Activated B cell treated with CpG ODN at 0.5 μM for 24 hours (primary cell): ENCODE measurements around the gene EPB41L4A. TPM values are rescaled to one million over a fixed set of nuclear protein-coding genes. Genes with fewer than 3 reads are reported as not detected.
A peak's percentile ranks its signal among the peaks of the same experiment; 100 is the strongest.

Experiments
- ATAC-seq: fragments of 200-7000 bp; cut with Tn5 transposase; one replicate; pipeline ENCODE4 v1.10.0; 2021; ENCODE audit warnings: low read depth, mild to moderate bottlenecking, moderate library complexity
- CTCF ChIA-PET: fragments of 350-600 bp; sonication (Branson Sonifier 250); formaldehyde crosslinking; loops from one replicate; lab custom pipeline; 2021; ENCODE audit warnings: antibody characterized with exemption; lab: Charles Lee
- POLR2A ChIA-PET: fragments of 350-600 bp; sonication (Branson Sonifier 250); formaldehyde crosslinking; loops from one replicate; lab custom pipeline; 2021; ENCODE audit warnings: antibody characterized with exemption; lab: Charles Lee
- DNase-seq: peaks from one replicate; pipeline ENCODE4 v3.0.0; 2022
- H3K27ac Mint-ChIP-seq: one replicate; pipeline ENCODE4 v1.8.0; 2020; ENCODE audit warnings: mixed read lengths
- H3K27me3 Mint-ChIP-seq: one replicate; pipeline ENCODE4 v1.8.0; 2021; ENCODE audit warnings: mixed read lengths
- H3K36me3 Mint-ChIP-seq: one replicate; pipeline ENCODE4 v1.8.0; 2021; ENCODE audit warnings: low read depth, mixed read lengths
- H3K4me1 Mint-ChIP-seq: one replicate; pipeline ENCODE4 v1.8.0; 2021; ENCODE audit warnings: mixed read lengths
- H3K4me3 Mint-ChIP-seq: one replicate; pipeline ENCODE4 v1.8.0; 2020; ENCODE audit warnings: mild to moderate bottlenecking, mixed read lengths
- H3K9me3 Mint-ChIP-seq: one replicate; pipeline ENCODE4 v1.8.0; 2020; ENCODE audit warnings: mixed read lengths
- CTCF ChIP-seq: fragments of 200-600 bp; IDR thresholded peaks from one replicate; pipeline ENCODE4 v1.8.0; 2022; ENCODE audit warnings: antibody characterized with exemption, mild to moderate bottlenecking
- intact Hi-C: fragments of 100-400 bp; cut with micrococcal nuclease; formaldehyde crosslinking; loops from one replicate; pipeline ENCODE4 v1.15.1; 2024
- total RNA-seq: library from RNA; stranded (reverse); gene quantifications from 2 replicates; pipeline ENCODE4 v1.2.3, GENCODE V29; 2022

EPB41L4A gene
- total RNA-seq, 1 donor from 2014 or later = 7.1 TPM

- no peaks in the 10 kb centered on the region for H3K9me3 Mint-ChIP-seq
- peak; percentile 89 for TF ChIP-seq CTCF
- H3K4me1 Mint-ChIP-seq = peaks cover 25% of the 10 kb centered on the region
- H3K27ac Mint-ChIP-seq = peak overlapping the region; percentile 82
- ChIA-PET POLR2A (interaction anchor here (0.7 to 2.2 kb wide), 13 partner anchors 15 to 1422 kb away, joined by 3 to 16 read pairs (median 4); partner anchors contain the start of genes DCP2, NREP, SLC25A46 and STARD4), CTCF (interaction anchor here (0.8 to 7.2 kb wide), 8 partner anchors 13 to 647 kb away, joined by 3 to 34 read pairs (median 5); partner anchors contain the start of gene EPB41L4A)
- peak overlapping the region; percentile 97 for H3K4me3 Mint-ChIP-seq
- peaks cover 40% of the 10 kb centered on the region for H3K36me3 Mint-ChIP-seq
- peak; percentile 99 for ATAC-seq
- peak; percentile 93 for DNase-seq
- H3K27me3 Mint-ChIP-seq = no peaks in the 10 kb centered on the region
- intact Hi-C loops = loop anchor here (1.0 to 5.0 kb wide), 12 partner anchors 259 to 1422 kb away; partner anchors contain the start of genes DCP2, NREP, REEP5 and SLC25A46
These were observed 258.3 kb downstream of the EPB41L4A start for GRCh38 chr5:112160652-112161391.

- Mint-ChIP-seq H3K4me3 (no peak overlapping the region), H3K27ac (no peak overlapping the region), H3K27me3 (peaks cover 4% of the 10 kb centered on the region), H3K4me1 (peaks cover 25% of the 10 kb centered on the region), H3K36me3 (peaks cover 29% of the 10 kb centered on the region), H3K9me3 (no peaks in the 10 kb centered on the region)
- ChIA-PET POLR2A (no interaction called here), CTCF (no interaction called here)
- no peak for TF ChIP-seq CTCF
- intact Hi-C loops = loop anchor here (5.0 kb wide), 1 partner anchor 1363 kb away; no protein-coding TSS in a partner anchor
- DNase-seq (no peak), ATAC-seq (no peak)
These were observed 259.6 kb downstream of the EPB41L4A start for GRCh38 chr5:112159435-112159834.

- H3K27ac Mint-ChIP-seq = no peak overlapping the region
- intact Hi-C loops = loop anchor here (5.0 kb wide), 1 partner anchor 1366 kb away; no protein-coding TSS in a partner anchor
- no peak for ATAC-seq
- peaks cover 7% of the 10 kb centered on the region for H3K4me1 Mint-ChIP-seq
- CTCF ChIA-PET = no interaction called here
- peaks cover 4% of the 10 kb centered on the region for H3K36me3 Mint-ChIP-seq
- H3K27me3 Mint-ChIP-seq = peaks cover 4% of the 10 kb centered on the region
- no peak for DNase-seq
- no peak overlapping the region for H3K4me3 Mint-ChIP-seq
- H3K9me3 Mint-ChIP-seq = no peaks in the 10 kb centered on the region
- POLR2A ChIA-PET = no interaction called here
- no peak for TF ChIP-seq CTCF
These were observed 262.9 kb downstream of the EPB41L4A start for GRCh38 chr5:112156211-112156610.

- intact Hi-C loops = loop anchor here (5.0 kb wide), 1 partner anchor 1367 kb away; no protein-coding TSS in a partner anchor
- DNase-seq (no peak), ATAC-seq (no peak)
- Mint-ChIP-seq H3K4me3 (no peak overlapping the region), H3K27ac (no peak overlapping the region), H3K27me3 (peaks cover 4% of the 10 kb centered on the region), H3K9me3 (peaks cover 1% of the 10 kb centered on the region), H3K36me3 (no peaks in the 10 kb centered on the region), H3K4me1 (peaks cover under 1% of the 10 kb centered on the region)
- no peak for TF ChIP-seq CTCF
- ChIA-PET CTCF (no interaction called here), POLR2A (no interaction called here)
These were observed 264.0 kb downstream of the EPB41L4A start for GRCh38 chr5:112154940-112155686.
